Measurements from ENCODE around the gene ROPN1B.
"Not testable (repeated sequence)": the region's sequence is repeated elsewhere in the genome, so short reads cannot be mapped to it uniquely, and the experiment has no call there.

Gene ROPN1B

DNA sequence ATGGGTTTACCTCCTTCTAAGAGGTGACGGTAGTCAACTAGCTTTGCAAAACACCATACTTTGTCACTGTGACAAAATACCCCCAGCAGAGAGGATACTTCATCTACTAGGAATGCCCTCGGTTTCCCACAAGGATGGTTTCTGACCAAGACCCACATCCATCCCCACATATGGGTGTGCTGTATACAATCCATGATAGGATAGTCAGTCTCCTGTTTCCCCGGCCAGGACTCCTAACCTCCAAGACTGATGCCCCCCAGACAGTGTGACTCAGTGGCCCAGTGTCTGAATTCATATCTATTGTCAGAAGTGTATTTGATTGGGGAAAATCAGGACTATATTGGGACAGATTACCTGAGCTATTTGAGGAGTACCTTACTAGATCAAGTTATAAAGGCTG, 17.8 kb upstream of the ROPN1B start:
- H3K27ac ChIP-seq = not testable (repeated sequence)

DNA sequence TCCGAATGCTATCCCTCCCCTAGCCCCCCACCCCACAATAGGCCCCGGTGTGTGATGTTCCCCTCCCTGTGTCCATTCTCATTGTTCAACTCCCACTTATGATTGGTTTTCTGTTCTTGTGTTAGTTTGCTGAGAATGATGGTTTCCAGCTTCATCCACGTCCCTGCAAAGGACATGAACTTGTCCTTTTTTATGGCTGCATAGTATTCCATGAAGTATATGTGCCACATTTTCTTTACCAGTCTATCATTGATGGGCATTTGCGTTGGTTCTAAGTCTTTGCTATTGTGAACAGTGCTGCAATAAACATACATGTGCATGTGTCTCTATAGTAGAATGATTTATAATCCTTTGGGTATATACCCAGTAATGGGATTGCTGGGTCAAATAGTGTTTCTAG, 12.0 kb upstream of the ROPN1B start:
- not testable (repeated sequence) for H3K27ac ChIP-seq

DNA sequence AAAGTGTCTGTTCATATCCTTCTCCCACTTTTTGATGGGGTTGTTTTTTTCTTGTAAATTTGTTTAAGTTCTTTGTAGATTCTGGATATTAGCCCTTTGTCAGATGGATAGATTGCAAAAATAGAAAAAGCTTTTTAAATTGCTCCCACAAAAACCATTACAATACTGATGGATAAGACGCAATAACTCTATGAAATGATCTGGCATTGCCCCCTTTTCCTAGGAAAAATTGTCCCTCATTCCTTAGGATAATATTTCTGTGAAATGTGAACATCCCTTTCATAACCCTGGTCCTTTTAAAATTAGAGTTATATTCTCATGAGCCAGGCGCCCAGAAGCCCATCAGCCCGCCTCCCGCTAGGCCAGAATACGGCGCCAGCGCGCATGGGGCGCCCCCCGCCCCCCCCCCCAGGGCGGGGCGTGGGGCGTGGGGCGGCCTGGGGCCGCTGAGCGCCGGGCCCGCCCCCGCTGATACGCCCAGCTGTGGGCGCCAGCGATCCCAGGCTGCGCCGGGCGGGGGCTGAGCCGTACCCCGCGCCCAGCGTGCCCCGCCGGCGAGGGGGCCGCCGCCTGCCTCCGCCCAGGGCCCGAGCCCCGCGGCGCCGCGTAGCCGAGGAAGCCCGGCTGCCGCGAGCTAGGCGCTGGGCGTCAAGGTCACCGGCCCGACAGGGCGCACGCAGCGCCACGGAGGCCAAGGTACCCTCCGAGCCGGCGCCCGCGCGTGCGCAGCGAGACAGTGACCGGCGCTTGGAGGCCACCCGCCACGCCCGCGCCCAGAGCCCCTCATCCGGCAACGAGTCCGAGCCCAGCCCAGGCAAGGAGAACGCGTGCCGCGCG, 11.1 kb upstream of the ROPN1B start:
- no peak overlapping the region for H3K27ac ChIP-seq
- TF ChIP-seq CTCF (conservative IDR thresholded peaks at IDR 0.05) = no peak

- TF ChIP-seq CTCF (conservative IDR thresholded peaks at IDR 0.05) = no peak
- H3K27ac ChIP-seq = no peak overlapping the region
These were observed 10.3 kb upstream of the ROPN1B start for GRCh38 chr3:125958511-125959316.

- H3K27ac ChIP-seq = no peak overlapping the region
- TF ChIP-seq CTCF (conservative IDR thresholded peaks at IDR 0.05) = no peak
These were observed 9.5 kb upstream of the ROPN1B start for GRCh38 chr3:125959317-125960065.

- H3K27ac ChIP-seq = no peak overlapping the region
- TF ChIP-seq CTCF (conservative IDR thresholded peaks at IDR 0.05) = no peak
These were observed 8.9 kb upstream of the ROPN1B start for GRCh38 chr3:125960066-125960424.

DNA sequence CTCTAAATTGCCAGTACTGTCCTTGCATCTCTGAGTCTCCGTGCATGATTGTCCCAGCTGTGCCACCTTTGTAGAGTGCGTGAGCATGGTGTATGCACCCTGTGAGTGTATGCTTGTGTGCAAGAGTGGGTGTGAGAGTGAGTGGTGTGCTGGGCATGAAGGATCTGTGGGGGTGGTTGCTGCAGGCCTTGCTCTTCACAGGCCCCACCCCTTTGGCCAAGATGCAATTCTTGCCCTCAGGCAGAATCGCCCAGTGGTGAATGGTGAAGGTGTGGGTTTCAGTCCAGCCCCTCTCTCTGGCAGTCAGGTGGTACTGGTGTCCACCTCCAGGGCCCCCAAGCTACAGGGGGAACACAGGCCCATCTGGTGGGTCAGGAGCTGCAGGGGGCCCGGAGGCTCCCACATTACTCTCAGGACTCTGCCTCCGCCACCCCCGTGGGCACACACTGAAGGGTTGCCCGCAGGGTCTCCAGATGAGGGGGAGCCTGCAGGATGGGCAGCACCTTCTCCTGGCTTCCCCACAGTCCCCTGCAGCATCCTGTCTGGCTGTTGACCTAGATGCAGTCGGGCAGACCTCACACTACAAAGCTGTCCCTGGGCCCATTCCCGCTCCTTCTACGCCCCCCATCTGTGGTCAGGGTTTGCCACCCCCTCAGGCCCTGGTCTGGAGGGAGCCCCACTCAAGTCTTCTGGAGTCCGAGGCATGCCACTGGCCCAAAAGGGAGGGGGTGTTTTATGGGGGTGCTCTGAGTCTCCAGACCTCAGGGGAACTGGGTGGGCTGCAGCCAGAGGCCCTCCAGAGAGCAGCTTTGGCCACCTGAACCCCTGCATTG, 8.3 kb upstream of the ROPN1B start:
- no peak for TF ChIP-seq CTCF (conservative IDR thresholded peaks at IDR 0.05)

GRCh38 chr3:125961289-125961589, 7.7 kb upstream of the ROPN1B start:
- no peak overlapping the region for H3K27ac ChIP-seq

More for the DNA sequence above, 8.3 kb upstream of the ROPN1B start:
- no peak overlapping the region for H3K27ac ChIP-seq

DNA sequence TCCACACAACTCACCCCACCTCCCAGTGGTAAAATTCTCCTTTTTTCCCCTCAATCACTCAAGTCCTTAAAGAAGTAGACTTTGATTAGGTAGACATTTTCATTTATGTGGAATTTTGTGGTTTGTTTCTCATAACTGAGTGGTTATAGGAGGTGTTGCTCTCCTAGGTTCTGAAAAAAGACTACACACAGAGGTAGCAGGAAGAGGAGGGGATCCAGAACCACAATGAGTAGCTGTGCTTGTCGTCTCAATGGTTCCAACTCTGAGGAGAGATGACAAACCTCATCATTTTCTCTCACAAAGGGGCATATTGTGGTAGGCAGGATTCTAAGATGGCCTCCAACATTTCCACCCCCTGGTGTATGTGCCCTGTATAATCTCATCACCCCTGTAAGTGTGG, 5.1 kb upstream of the ROPN1B start:
- not testable (repeated sequence) for H3K27ac ChIP-seq

More at GRCh38 chr3:125961289-125961589, 7.7 kb upstream of the ROPN1B start:
- no peak for TF ChIP-seq CTCF (conservative IDR thresholded peaks at IDR 0.05)
